ENCODE data around the gene EPN2. TPM values are rescaled to one million over a fixed set of nuclear protein-coding genes. Genes with fewer than 3 reads are reported as not detected.

EPN2 gene
- polyA plus RNA-seq, 1 donor from 2014 or later = 37.8 TPM

- H3K79me2 ChIP-seq (replicated peaks; ENCODE audit: insufficient read depth, low read length) = peaks cover 26% of the 10 kb centered on the region
These were observed 21.2 kb downstream of the EPN2 start for GRCh38 chr17:19258371-19258770.

DNA sequence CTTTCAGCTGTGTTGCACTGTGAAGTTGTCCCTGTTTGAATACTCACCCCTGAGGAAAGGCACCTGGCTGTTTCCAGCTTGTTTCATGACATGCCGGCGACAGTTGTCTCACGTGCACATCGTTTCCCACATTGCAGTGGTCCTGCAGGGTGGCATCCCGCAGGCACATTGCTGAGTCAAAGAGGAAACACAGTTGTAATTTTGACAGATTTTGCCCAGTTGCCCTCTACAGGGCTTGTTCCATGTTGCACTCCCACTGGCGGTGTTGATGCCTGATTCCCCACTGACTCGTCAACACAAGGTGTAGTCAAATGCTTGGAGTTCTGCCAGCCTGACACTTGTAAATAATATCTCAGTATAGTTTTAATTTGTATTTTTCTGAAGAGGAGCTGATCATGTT lies 23.8 kb downstream of the EPN2 start:
- no peak overlapping the region for H3K9ac ChIP-seq (ENCODE audit: low read length)
- H3K9me2 ChIP-seq (ENCODE audit: insufficient read depth, low read length) = no peaks in the 10 kb centered on the region
- H3K4me2 ChIP-seq (ENCODE audit: low read length) = no peak overlapping the region
- H4K20me1 ChIP-seq (ENCODE audit: insufficient read depth) = no peaks in the 10 kb centered on the region
- no peak overlapping the region for H2AFZ ChIP-seq (ENCODE audit: low read depth, low read length)
- H3F3A ChIP-seq (ENCODE audit: insufficient read depth, low read length, poor library complexity, severe bottlenecking) = no peaks in the 10 kb centered on the region
- TF ChIP-seq CTCF (IDR thresholded peaks at IDR 0.05; ENCODE audit: poor library complexity, severe bottlenecking) (peak; percentile 31), SMC3 (conservative IDR thresholded peaks at IDR 0.05; ENCODE audit: poor library complexity) (no peak)
- no peaks in the 10 kb centered on the region for H3K36me3 ChIP-seq (ENCODE audit: insufficient read depth, low read length)
- no peaks in the 10 kb centered on the region for H3K9me3 ChIP-seq (ENCODE audit: low read length)
- H3K4me3 ChIP-seq (ENCODE audit: low read length) = no peak overlapping the region
- no peaks in the 10 kb centered on the region for H3K27me3 ChIP-seq (ENCODE audit: insufficient read depth, low read depth, low read length)
- H3K79me2 ChIP-seq (replicated peaks; ENCODE audit: insufficient read depth, low read length) = peaks cover 11% of the 10 kb centered on the region
- H3K27ac ChIP-seq (ENCODE audit: low read length) = no peak overlapping the region

More at GRCh38 chr17:19258371-19258770, 21.2 kb downstream of the EPN2 start:
- Histone ChIP-seq H3K27ac (ENCODE audit: low read length) (no peak overlapping the region), H3K27me3 (ENCODE audit: insufficient read depth, low read depth, low read length) (no peaks in the 10 kb centered on the region), H2AFZ (ENCODE audit: low read depth, low read length) (no peak overlapping the region), H3K9me3 (ENCODE audit: low read length) (no peaks in the 10 kb centered on the region), H4K20me1 (ENCODE audit: insufficient read depth) (no peaks in the 10 kb centered on the region), H3F3A (ENCODE audit: insufficient read depth, low read length, poor library complexity, severe bottlenecking) (no peaks in the 10 kb centered on the region), H3K4me2 (ENCODE audit: low read length) (no peak overlapping the region), H3K36me3 (ENCODE audit: insufficient read depth, low read length) (no peaks in the 10 kb centered on the region), H3K9me2 (ENCODE audit: insufficient read depth, low read length) (no peaks in the 10 kb centered on the region), H3K9ac (ENCODE audit: low read length) (no peak overlapping the region), H3K4me3 (ENCODE audit: low read length) (no peak overlapping the region)
- no peak for TF ChIP-seq MXI1 (conservative IDR thresholded peaks at IDR 0.05; ENCODE audit: poor library complexity, severe bottlenecking)
- TF ChIP-seq, protein P1, sequence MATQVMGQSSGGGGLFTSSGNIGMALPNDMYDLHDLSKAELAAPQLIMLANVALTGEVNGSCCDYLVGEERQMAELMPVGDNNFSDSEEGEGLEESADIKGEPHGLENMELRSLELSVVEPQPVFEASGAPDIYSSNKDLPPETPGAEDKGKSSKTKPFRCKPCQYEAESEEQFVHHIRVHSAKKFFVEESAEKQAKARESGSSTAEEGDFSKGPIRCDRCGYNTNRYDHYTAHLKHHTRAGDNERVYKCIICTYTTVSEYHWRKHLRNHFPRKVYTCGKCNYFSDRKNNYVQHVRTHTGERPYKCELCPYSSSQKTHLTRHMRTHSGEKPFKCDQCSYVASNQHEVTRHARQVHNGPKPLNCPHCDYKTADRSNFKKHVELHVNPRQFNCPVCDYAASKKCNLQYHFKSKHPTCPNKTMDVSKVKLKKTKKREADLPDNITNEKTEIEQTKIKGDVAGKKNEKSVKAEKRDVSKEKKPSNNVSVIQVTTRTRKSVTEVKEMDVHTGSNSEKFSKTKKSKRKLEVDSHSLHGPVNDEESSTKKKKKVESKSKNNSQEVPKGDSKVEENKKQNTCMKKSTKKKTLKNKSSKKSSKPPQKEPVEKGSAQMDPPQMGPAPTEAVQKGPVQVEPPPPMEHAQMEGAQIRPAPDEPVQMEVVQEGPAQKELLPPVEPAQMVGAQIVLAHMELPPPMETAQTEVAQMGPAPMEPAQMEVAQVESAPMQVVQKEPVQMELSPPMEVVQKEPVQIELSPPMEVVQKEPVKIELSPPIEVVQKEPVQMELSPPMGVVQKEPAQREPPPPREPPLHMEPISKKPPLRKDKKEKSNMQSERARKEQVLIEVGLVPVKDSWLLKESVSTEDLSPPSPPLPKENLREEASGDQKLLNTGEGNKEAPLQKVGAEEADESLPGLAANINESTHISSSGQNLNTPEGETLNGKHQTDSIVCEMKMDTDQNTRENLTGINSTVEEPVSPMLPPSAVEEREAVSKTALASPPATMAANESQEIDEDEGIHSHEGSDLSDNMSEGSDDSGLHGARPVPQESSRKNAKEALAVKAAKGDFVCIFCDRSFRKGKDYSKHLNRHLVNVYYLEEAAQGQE (IDR thresholded peaks at IDR 0.05; ENCODE audit: borderline replicate concordance) = no peak
- no peak for TF ChIP-seq TAF1 (IDR thresholded peaks at IDR 0.05; ENCODE audit: low read depth)
- no peak for TF ChIP-seq RAD21 (conservative IDR thresholded peaks at IDR 0.05)
- TF ChIP-seq CTCF (IDR thresholded peaks at IDR 0.05; ENCODE audit: poor library complexity, severe bottlenecking) = no peak

GRCh38 chr17:19261426-19261825 lies 24.3 kb downstream of the EPN2 start:
- no peaks in the 10 kb centered on the region for H3K36me3 ChIP-seq (ENCODE audit: insufficient read depth, low read length)
- H3K9me3 ChIP-seq (ENCODE audit: low read length) = no peaks in the 10 kb centered on the region
- no peak overlapping the region for H3K4me3 ChIP-seq (ENCODE audit: low read length)
- H3K9me2 ChIP-seq (ENCODE audit: insufficient read depth, low read length) = no peaks in the 10 kb centered on the region
- no peak overlapping the region for H2AFZ ChIP-seq (ENCODE audit: low read depth, low read length)
- no peaks in the 10 kb centered on the region for H3F3A ChIP-seq (ENCODE audit: insufficient read depth, low read length, poor library complexity, severe bottlenecking)
- no peaks in the 10 kb centered on the region for H4K20me1 ChIP-seq (ENCODE audit: insufficient read depth)
- H3K9ac ChIP-seq (ENCODE audit: low read length) = no peak overlapping the region
- H3K27me3 ChIP-seq (ENCODE audit: insufficient read depth, low read depth, low read length) = no peaks in the 10 kb centered on the region
- peaks cover 7% of the 10 kb centered on the region for H3K79me2 ChIP-seq (replicated peaks; ENCODE audit: insufficient read depth, low read length)
- H3K27ac ChIP-seq (ENCODE audit: low read length) = no peak overlapping the region
- H3K4me2 ChIP-seq (ENCODE audit: low read length) = no peak overlapping the region
- TF ChIP-seq, protein P1 (IDR thresholded peaks at IDR 0.05; ENCODE audit: borderline replicate concordance) = no peak
- TF ChIP-seq EP300 (conservative IDR thresholded peaks at IDR 0.05; ENCODE audit: poor library complexity, severe bottlenecking) (no peak), EZH2 (IDR thresholded peaks at IDR 0.05; ENCODE audit: borderline replicate concordance, insufficient read depth, low read length, poor library complexity, severe bottlenecking) (no peak), SMC3 (conservative IDR thresholded peaks at IDR 0.05; ENCODE audit: poor library complexity) (no peak), TAF1 (IDR thresholded peaks at IDR 0.05; ENCODE audit: low read depth) (no peak), MXI1 (conservative IDR thresholded peaks at IDR 0.05; ENCODE audit: poor library complexity, severe bottlenecking) (no peak), POLR2AphosphoS5 (IDR thresholded peaks at IDR 0.05) (no peak), RAD21 (conservative IDR thresholded peaks at IDR 0.05) (no peak)
